ENCODE data around the gene IGSF21. TPM values are rescaled to one million over a fixed set of nuclear protein-coding genes. Genes with fewer than 3 reads are reported as not detected.

IGSF21 gene
- total and polyA plus RNA-seq, 11 donors, result 0.54 to 2.2 (median 0.94) TPM; not detected in 1

DNA sequence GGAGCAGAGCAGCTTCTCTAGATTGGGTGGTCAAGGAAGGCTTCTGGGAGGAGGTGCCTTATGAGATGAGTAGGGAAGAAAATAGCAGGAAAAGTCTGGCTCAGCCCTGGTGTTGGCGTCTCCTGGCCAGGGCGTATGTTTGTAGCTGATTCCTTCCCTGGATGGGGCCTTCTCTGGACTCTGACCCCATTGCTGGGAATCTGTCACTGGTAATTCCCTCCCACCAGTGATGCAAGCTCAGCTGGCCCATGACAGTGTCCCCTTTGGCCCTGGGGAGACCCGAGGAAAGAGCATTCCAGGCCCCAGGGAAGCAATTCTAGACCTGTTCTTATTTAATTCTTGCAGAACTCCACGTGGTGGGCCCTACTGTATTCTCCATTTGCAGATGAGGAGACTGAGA is 20.7 kb downstream of the IGSF21 start:
- 39 to 85% (median 46%) methylated on average over 2 to 4 of the region's 4 CpGs for WGBS, 4 donors
- ATAC-seq (no peak), DNase-seq (no peak)
- H3K27me3 ChIP-seq, result peaks cover 0 to 58% (median 8%) of the 10 kb centered on the region in 9 donors
- no peak overlapping the region for H3K4me3 ChIP-seq
- no peaks in the 10 kb centered on the region for H3K9me3 ChIP-seq
- no peaks in the 10 kb centered on the region for H3K36me3 ChIP-seq
- intact Hi-C loops (cut with DNase I), result no loop called here
- TF ChIP-seq, protein P1, sequence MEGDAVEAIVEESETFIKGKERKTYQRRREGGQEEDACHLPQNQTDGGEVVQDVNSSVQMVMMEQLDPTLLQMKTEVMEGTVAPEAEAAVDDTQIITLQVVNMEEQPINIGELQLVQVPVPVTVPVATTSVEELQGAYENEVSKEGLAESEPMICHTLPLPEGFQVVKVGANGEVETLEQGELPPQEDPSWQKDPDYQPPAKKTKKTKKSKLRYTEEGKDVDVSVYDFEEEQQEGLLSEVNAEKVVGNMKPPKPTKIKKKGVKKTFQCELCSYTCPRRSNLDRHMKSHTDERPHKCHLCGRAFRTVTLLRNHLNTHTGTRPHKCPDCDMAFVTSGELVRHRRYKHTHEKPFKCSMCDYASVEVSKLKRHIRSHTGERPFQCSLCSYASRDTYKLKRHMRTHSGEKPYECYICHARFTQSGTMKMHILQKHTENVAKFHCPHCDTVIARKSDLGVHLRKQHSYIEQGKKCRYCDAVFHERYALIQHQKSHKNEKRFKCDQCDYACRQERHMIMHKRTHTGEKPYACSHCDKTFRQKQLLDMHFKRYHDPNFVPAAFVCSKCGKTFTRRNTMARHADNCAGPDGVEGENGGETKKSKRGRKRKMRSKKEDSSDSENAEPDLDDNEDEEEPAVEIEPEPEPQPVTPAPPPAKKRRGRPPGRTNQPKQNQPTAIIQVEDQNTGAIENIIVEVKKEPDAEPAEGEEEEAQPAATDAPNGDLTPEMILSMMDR (IDR thresholded peaks at IDR 0.05), result no peak
- TF ChIP-seq POLR2A (IDR thresholded peaks at IDR 0.05), result no peak
- H3K4me1 ChIP-seq, result no peaks in the 10 kb centered on the region
- no peak overlapping the region for H3K27ac ChIP-seq

DNA sequence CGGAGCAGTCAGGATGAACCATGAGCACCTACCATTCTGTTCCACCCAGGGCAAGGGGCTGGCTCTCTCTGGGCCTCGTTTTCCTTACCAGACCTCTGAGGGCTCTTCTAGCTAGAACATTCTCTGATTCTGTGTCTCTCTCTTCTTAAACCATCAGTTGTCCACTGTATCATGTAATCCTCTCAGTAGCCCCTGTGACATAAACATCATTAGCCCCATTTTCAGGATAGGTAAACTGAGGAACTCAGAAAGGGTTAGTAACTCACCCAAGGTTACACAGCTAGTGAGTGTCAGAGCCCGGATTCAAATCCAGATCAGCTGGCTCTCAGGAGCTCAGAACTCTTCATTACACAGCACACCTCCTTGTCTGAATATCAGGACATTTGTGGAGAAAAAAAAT is 22.8 kb downstream of the IGSF21 start:
- H3K9me3 ChIP-seq, result no peaks in the 10 kb centered on the region
- intact Hi-C loops (cut with DNase I), result no loop called here
- ATAC-seq (no peak), DNase-seq (no peak)
- 53 to 54% (median 54%) methylated on average over 3 of the region's 3 CpGs for WGBS, 4 donors
- TF ChIP-seq, protein P1 (IDR thresholded peaks at IDR 0.05), result no peak
- TF ChIP-seq POLR2A (IDR thresholded peaks at IDR 0.05), result no peak
- no peak overlapping the region for H3K4me3 ChIP-seq
- H3K36me3 ChIP-seq, result no peaks in the 10 kb centered on the region
- peaks cover 0 to 58% (median 8%) of the 10 kb centered on the region in 9 donors for H3K27me3 ChIP-seq
- H3K4me1 ChIP-seq, result no peaks in the 10 kb centered on the region
- no peak overlapping the region for H3K27ac ChIP-seq

DNA sequence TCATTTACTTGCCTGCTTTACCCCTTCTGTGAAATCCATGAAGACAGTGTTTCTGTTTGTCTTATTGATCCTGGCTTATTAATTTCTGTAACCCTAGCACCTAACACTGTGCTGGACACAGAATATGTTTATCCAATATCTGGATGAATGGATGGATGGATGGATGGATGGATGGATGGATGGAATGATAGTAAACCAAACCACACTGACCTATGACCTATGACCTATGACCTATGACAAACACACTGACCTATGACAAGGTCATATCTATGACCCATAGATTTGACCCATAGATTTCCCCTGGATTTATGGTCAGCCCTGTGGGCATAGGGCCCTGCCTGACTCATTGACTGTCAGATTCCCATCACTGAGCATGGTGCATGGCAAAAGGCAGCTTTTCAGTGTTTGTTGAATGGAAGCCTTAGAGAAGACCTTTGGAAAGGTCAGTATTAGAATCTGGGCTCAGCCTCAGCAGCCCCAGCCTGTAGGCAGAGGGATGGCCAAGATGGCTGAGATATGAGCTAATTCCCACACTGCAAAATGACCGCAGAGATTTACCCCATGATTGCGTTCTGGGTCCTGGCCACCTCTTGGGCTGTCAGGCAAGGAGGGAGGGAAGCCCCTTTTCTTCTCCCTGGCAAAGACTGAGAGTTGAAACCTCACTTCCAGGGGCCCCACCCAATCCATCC is 24.6 kb downstream of the IGSF21 start:
- Histone ChIP-seq H3K36me3 (no peaks in the 10 kb centered on the region), H3K4me3 (no peak overlapping the region), H3K27me3 (peaks cover 0 to 47% (median 5%) of the 10 kb centered on the region in 9 donors), H3K27ac (no peak overlapping the region), H3K9me3 (no peaks in the 10 kb centered on the region), H3K4me1 (no peaks in the 10 kb centered on the region)
- no peak for ATAC-seq
- WGBS, 4 donors, result 64 to 76% (median 68%) methylated on average over 2 of the region's 2 CpGs
- intact Hi-C loops (cut with DNase I), result no loop called here
- DNase-seq, result no peak
- TF ChIP-seq POLR2A (IDR thresholded peaks at IDR 0.05), result no peak
- TF ChIP-seq, protein P1 (IDR thresholded peaks at IDR 0.05), result no peak

DNA sequence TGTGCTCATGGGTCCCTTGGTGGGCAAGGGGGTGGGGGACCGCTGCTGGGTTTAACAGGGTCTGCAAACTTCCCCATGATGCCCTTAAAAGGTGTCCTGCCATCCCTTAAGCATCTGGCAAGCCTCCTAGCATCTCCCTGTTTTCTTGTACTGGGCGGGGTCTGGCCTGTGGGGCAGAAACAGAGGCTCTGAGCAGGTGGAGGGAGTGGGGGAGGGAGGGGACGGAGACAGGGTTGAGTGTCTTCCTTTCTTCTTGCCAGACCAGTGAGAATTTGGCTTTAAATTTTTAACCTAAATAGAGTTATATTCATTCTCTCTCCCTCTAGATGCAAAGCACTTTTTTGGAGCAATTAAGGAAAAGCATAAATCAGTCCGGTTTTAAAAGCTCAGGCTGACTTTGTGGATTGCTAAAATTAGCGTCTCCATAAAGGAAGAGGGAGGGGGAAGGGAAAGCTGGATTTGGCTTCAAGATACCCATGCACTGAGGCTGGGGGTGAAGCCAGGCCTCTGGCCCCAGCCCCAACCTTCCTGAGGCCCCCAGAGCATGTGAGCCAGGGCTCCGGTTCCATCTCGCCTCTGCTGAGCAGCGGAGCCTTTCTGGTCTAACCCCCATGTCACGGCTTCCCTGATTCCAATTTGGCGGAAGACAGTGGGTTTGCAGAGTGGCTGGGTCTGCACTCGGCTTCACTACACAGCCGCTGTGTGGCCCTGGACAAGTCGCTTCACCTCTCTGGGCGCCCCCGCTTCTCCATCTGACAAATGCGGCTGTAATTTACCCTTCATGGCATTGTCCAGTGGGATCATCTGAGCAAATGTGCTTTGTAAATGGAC is 25.3 kb downstream of the IGSF21 start:
- DNase-seq (no peak), ATAC-seq (no peak)
- no peaks in the 10 kb centered on the region for H3K9me3 ChIP-seq
- no peaks in the 10 kb centered on the region for H3K36me3 ChIP-seq
- TF ChIP-seq POLR2A (IDR thresholded peaks at IDR 0.05), result no peak
- TF ChIP-seq, protein P1 (IDR thresholded peaks at IDR 0.05), result no peak
- no peak overlapping the region for H3K4me3 ChIP-seq
- no peak overlapping the region for H3K27ac ChIP-seq
- WGBS, 4 donors, result 56 to 60% (median 58%) methylated on average over 15 to 16 of the region's 16 CpGs
- H3K4me1 ChIP-seq, result no peaks in the 10 kb centered on the region
- H3K27me3 ChIP-seq, result peaks cover 0 to 47% (median 5%) of the 10 kb centered on the region in 9 donors
- intact Hi-C loops (cut with DNase I), result no loop called here
